H9 (cell line): ENCODE results near the gene CERS6. TPM values are rescaled to one million over a fixed set of nuclear protein-coding genes. Genes with fewer than 3 reads are reported as not detected.

ENCODE experiments used
- DNase-seq: peaks from one replicate; pipeline ENCODE4 v3.0.0-alpha.2; 2017
- H2AFZ ChIP-seq: one replicate; pipeline ENCODE4 v1.6.1; 2013; ENCODE audit warnings: mild to moderate bottlenecking, low read length, control low read depth, moderate library complexity
- H2AK5ac ChIP-seq: 2 replicates; pipeline ENCODE4 v1.6.1; 2013; ENCODE audit warnings: low read length, control low read depth, mixed read lengths; ENCODE audit not compliant: insufficient read length
- H2BK120ac ChIP-seq: one replicate; pipeline ENCODE4 v1.6.1; 2013; ENCODE audit warnings: low read depth, mild to moderate bottlenecking, low read length, control low read depth, inconsistent platforms; ENCODE audit not compliant: poor library complexity, severe bottlenecking
- H2BK12ac ChIP-seq: 2 replicates; pipeline ENCODE4 v1.6.1; 2013; ENCODE audit warnings: low read length, control low read depth, mixed read lengths, low read depth; ENCODE audit not compliant: insufficient read length
- H2BK15ac ChIP-seq: 2 replicates; pipeline ENCODE4 v1.6.1; 2013; ENCODE audit warnings: low read depth, low read length, control low read depth
- H2BK20ac ChIP-seq: one replicate; pipeline ENCODE4 v1.6.1; 2013; ENCODE audit warnings: low read depth, mild to moderate bottlenecking, low read length, control low read depth, inconsistent platforms; ENCODE audit not compliant: poor library complexity, severe bottlenecking
- H2BK5ac ChIP-seq: 2 replicates; pipeline ENCODE4 v1.6.1; 2013; ENCODE audit warnings: low read length, control low read depth, mixed read lengths; ENCODE audit not compliant: insufficient read length
- H3K14ac ChIP-seq: 2 replicates; pipeline ENCODE4 v1.6.1; 2013; ENCODE audit warnings: low read length, control low read depth; ENCODE audit not compliant: insufficient read depth
- H3K18ac ChIP-seq: 2 replicates; pipeline ENCODE4 v1.6.1; 2013; ENCODE audit warnings: low read depth, mild to moderate bottlenecking, mixed read lengths, low read length, control low read depth; ENCODE audit not compliant: insufficient read length
- H3K23ac ChIP-seq: 2 replicates; pipeline ENCODE4 v1.6.1; 2013; ENCODE audit warnings: low read length, control low read depth, mixed read lengths, low read depth; ENCODE audit not compliant: insufficient read length
- H3K23me2 ChIP-seq: 2 replicates; pipeline ENCODE4 v1.6.1; 2013; ENCODE audit warnings: low read depth, mild to moderate bottlenecking, mixed read lengths, low read length, control low read depth; ENCODE audit not compliant: insufficient read length, poor library complexity, severe bottlenecking
- H3K27ac ChIP-seq: 2 replicates; pipeline ENCODE4 v1.5.1; 2013; ENCODE audit warnings: low read length, control low read depth, mixed read lengths, low read depth; ENCODE audit not compliant: insufficient read length
- H3K27me3 ChIP-seq: 2 replicates; pipeline ENCODE4 v1.6.1; 2013; ENCODE audit warnings: low read length, control low read depth, inconsistent platforms; ENCODE audit not compliant: insufficient read depth
- H3K4ac ChIP-seq: 2 replicates; pipeline ENCODE4 v1.6.1; 2013; ENCODE audit warnings: low read depth, mild to moderate bottlenecking, control low read depth, inconsistent platforms, low read length, moderate library complexity
- H3K4me1 ChIP-seq: 2 replicates; pipeline ENCODE4 v1.6.1; 2013; ENCODE audit warnings: low read length, control low read depth, inconsistent platforms; ENCODE audit not compliant: insufficient read depth
- H3K4me2 ChIP-seq: 2 replicates; pipeline ENCODE4 v1.6.1; 2013; ENCODE audit warnings: low read length, control low read depth, mixed read lengths; ENCODE audit not compliant: insufficient read length, insufficient read depth
- H3K56ac ChIP-seq: 2 replicates; pipeline ENCODE4 v1.6.1; 2013; ENCODE audit warnings: low read depth, mild to moderate bottlenecking, mixed read lengths, low read length, control low read depth; ENCODE audit not compliant: insufficient read length
- H3K79me1 ChIP-seq: 2 replicates; pipeline ENCODE4 v1.6.1; 2013; ENCODE audit warnings: low read depth, mild to moderate bottlenecking, moderate library complexity, low read length, control low read depth, inconsistent platforms; ENCODE audit not compliant: insufficient read depth, poor library complexity, severe bottlenecking
- H3K79me2 ChIP-seq: 2 replicates; pipeline ENCODE4 v1.6.1; 2013; ENCODE audit warnings: low read length, control low read depth, inconsistent platforms; ENCODE audit not compliant: insufficient read depth
- H3K9ac ChIP-seq: 2 replicates; pipeline ENCODE4 v1.6.1; 2013; ENCODE audit warnings: low read length, control low read depth, mixed read lengths; ENCODE audit not compliant: insufficient read length; ENCODE audit errors: extremely low read depth
- H3K9me3 ChIP-seq: one replicate; pipeline ENCODE4 v1.6.1; 2013; ENCODE audit warnings: low read depth, low read length, inconsistent platforms; ENCODE audit not compliant: control insufficient read depth
- H3T11ph ChIP-seq: one replicate; pipeline ENCODE4 v1.6.1; 2013; ENCODE audit warnings: mild to moderate bottlenecking, low read length, control low read depth, inconsistent platforms
- H4K20me1 ChIP-seq: one replicate; pipeline ENCODE4 v1.6.1; 2013; ENCODE audit not compliant: control insufficient read depth, insufficient read length, insufficient read depth
- H4K5ac ChIP-seq: 2 replicates; pipeline ENCODE4 v1.6.1; 2013; ENCODE audit warnings: low read depth, mild to moderate bottlenecking, mixed read lengths, low read length, control low read depth; ENCODE audit not compliant: insufficient read length
- H4K8ac ChIP-seq: replicated peaks from 2 replicates; pipeline ENCODE4 v1.6.1; 2013; ENCODE audit warnings: low read length, control low read depth, mixed read lengths, low read depth; ENCODE audit not compliant: insufficient read length
- H4K91ac ChIP-seq: 2 replicates; pipeline ENCODE4 v1.6.1; 2013; ENCODE audit warnings: low read depth, mild to moderate bottlenecking, moderate library complexity, mixed read lengths, low read length, control low read depth; ENCODE audit not compliant: insufficient read length
- H3K27ac Mint-ChIP-seq, 3 experiments: 2 replicates in 2 of 3; 3 replicates in 1 of 3; pipeline ENCODE4 v1.8.0; 2020 to 2021; ENCODE audit warnings: mixed read lengths in 3 of 3, mild to moderate bottlenecking in 1 of 3, moderate library complexity in 1 of 3
- H3K27me3 Mint-ChIP-seq: 2 replicates; pipeline ENCODE4 v1.8.0; 2021; ENCODE audit warnings: low read depth, mild to moderate bottlenecking, moderate library complexity, mixed read lengths
- H3K36me3 Mint-ChIP-seq, 3 experiments: 2 replicates in 2 of 3; 3 replicates in 1 of 3; pipeline ENCODE4 v1.8.0; 2020 to 2021; ENCODE audit warnings: low read depth in 3 of 3, mixed read lengths in 3 of 3; ENCODE audit not compliant: insufficient read depth in 1 of 3
- H3K4me1 Mint-ChIP-seq, 2 experiments: 2 replicates each; pipeline ENCODE4 v1.8.0; 2020; ENCODE audit warnings: mixed read lengths in 2 of 2
- H3K4me3 Mint-ChIP-seq, 2 experiments: 2 replicates in 1 of 2; 3 replicates in 1 of 2; pipeline ENCODE4 v1.8.0; 2020 to 2021; ENCODE audit warnings: mild to moderate bottlenecking in 2 of 2, mixed read lengths in 2 of 2, moderate library complexity in 1 of 2
- H3K9me3 Mint-ChIP-seq, 2 experiments: 2 replicates in 1 of 2; 3 replicates in 1 of 2; pipeline ENCODE4 v1.8.0; 2020; ENCODE audit warnings: mild to moderate bottlenecking in 2 of 2, mixed read lengths in 2 of 2, moderate library complexity in 1 of 2
- WGBS: extraction: QIAGEN DNeasy Blood & Tissue Kit; methylation state at CpG from one replicate; pipeline ENCODE4 v1.1.7; 2013; ENCODE audit warnings: missing lambda C conversion rate, low lambda C conversion rate, mixed read lengths; ENCODE audit not compliant: insufficient read length; ENCODE audit errors: extremely low coverage; 5-methylcytosine and 5-hydroxymethylcytosine counted together
- total RNA-seq: library from RNA; stranded (reverse); gene quantifications from 2 replicates; pipeline ENCODE4 v1.2.1, GENCODE V29; 2021
- TF ChIP-seq, protein P1 (sequence below): fragments of 200-600 bp; sonication (generic); conservative IDR thresholded peaks from 3 replicates; pipeline ENCODE4 v1.8.0; 2021; ENCODE audit warnings: antibody characterized with exemption, mild to moderate bottlenecking

CERS6 gene
- total RNA-seq, 1 experiment from 2014 or later, result 17.7 TPM

DNA sequence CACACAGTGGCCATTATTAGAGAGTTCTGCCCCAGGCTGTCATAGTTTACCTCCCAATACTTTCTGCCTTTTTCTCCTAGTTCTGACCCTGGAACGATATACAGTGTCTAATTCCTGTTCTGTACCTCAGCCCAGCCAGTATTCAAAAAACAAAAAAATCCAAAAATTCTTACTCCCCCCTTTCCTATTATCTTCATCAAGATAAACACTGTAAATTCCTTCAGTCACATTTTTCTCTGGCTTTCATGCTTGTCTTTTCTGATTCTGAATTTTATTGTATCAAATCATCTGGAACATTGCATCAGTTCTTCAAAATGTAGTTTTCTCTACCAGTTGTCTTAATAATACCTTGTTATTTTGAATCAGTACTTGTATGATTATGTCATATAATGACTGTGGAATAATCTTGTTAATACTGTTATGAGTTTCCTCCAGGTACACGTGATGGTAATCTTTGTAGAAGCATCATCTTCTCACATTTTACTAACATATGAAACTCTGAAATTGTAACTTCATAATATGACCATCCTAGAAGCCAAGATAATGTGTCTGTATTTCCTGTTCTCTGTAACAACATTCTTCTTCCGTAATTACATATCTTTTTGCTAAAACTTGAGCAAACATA lies 267.3 kb downstream of the CERS6 start:
- no peaks in the 10 kb centered on the region for H3K23me2 ChIP-seq
- TF ChIP-seq, protein P1, sequence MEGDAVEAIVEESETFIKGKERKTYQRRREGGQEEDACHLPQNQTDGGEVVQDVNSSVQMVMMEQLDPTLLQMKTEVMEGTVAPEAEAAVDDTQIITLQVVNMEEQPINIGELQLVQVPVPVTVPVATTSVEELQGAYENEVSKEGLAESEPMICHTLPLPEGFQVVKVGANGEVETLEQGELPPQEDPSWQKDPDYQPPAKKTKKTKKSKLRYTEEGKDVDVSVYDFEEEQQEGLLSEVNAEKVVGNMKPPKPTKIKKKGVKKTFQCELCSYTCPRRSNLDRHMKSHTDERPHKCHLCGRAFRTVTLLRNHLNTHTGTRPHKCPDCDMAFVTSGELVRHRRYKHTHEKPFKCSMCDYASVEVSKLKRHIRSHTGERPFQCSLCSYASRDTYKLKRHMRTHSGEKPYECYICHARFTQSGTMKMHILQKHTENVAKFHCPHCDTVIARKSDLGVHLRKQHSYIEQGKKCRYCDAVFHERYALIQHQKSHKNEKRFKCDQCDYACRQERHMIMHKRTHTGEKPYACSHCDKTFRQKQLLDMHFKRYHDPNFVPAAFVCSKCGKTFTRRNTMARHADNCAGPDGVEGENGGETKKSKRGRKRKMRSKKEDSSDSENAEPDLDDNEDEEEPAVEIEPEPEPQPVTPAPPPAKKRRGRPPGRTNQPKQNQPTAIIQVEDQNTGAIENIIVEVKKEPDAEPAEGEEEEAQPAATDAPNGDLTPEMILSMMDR, result no peak
- Mint-ChIP-seq H3K36me3 (peaks cover 11 to 16% (median 13%) of the 10 kb centered on the region in 3 experiments), H3K27ac (no peak overlapping the region), H3K4me1 (no peaks in the 10 kb centered on the region; a peak in 1 of 4 replicates), H3K27me3 (no peaks in the 10 kb centered on the region), H3K9me3 (no peaks in the 10 kb centered on the region), H3K4me3 (no peak overlapping the region)
- no peak overlapping the region for H2BK15ac ChIP-seq
- H3K14ac ChIP-seq, result no peak overlapping the region
- H4K20me1 ChIP-seq, result no peaks in the 10 kb centered on the region
- no peak overlapping the region for H4K8ac ChIP-seq
- H3K79me1 ChIP-seq, result no peaks in the 10 kb centered on the region
- H2AFZ ChIP-seq, result no peak overlapping the region
- H3K4ac ChIP-seq, result no peak overlapping the region
- no peak overlapping the region for H2AK5ac ChIP-seq
- no peaks in the 10 kb centered on the region for H3K4me1 ChIP-seq
- no peaks in the 10 kb centered on the region for H3K27me3 ChIP-seq
- no peaks in the 10 kb centered on the region for H3K79me2 ChIP-seq
- no peak overlapping the region for H2BK120ac ChIP-seq
- WGBS, result no CpG with 5 or more reads among the region's 3 CpGs
- no peaks in the 10 kb centered on the region for H3K9me3 ChIP-seq
- no peak overlapping the region for H2BK20ac ChIP-seq
- no peak overlapping the region for H3K9ac ChIP-seq
- no peak overlapping the region for H2BK5ac ChIP-seq
- H2BK12ac ChIP-seq, result no peak overlapping the region
- H3K27ac ChIP-seq, result no peak overlapping the region
- H3K18ac ChIP-seq, result no peak overlapping the region
- no peak overlapping the region for H3K4me2 ChIP-seq
- H4K5ac ChIP-seq, result no peak overlapping the region
- no peak overlapping the region for H3K56ac ChIP-seq
- DNase-seq, result no peak
- H3K23ac ChIP-seq, result no peak overlapping the region
- H3T11ph ChIP-seq, result no peak overlapping the region
- no peak overlapping the region for H4K91ac ChIP-seq
